PC-9 (cell line): ENCODE measurements around the gene USP2. TPM values are rescaled to one million over a fixed set of nuclear protein-coding genes. Genes with fewer than 3 reads are reported as not detected.

Experiments used
- BruUV-seq: library from RNA; stranded (reverse); fragments of 400-500 nt; replicated peaks from 2 replicates; lab custom pipeline; 2021; lab: Mats Ljungman, UMichigan
- CTCF ChIA-PET: fragments of 300-600 bp; sonication (Branson Sonifier 250); formaldehyde crosslinking; loops from one replicate; lab custom pipeline; 2022; ENCODE audit warnings: antibody characterized with exemption; lab: Charles Lee
- POLR2A ChIA-PET: fragments of 300-600 bp; sonication (Branson Sonifier 250); formaldehyde crosslinking; loops from one replicate; lab custom pipeline; 2022; ENCODE audit warnings: antibody characterized with exemption; ENCODE audit not compliant: unreplicated experiment; lab: Charles Lee
- DNase-seq, 2 experiments: peaks; one replicate each; pipeline versions ENCODE4 v3.0.0 to v3.0.0-alpha.2; 2015 to 2022; ENCODE audit warnings: mixed read lengths in 1 of 2
- H2AFZ ChIP-seq: fragments of 200-600 bp; sonication (generic); 2 replicates; pipeline ENCODE4 v1.8.1; 2017; ENCODE audit warnings: antibody characterized with exemption
- H3F3A ChIP-seq: fragments of 200-600 bp; sonication (generic); 2 replicates; pipeline ENCODE4 v1.8.1; 2017; ENCODE audit warnings: antibody characterized with exemption, mild to moderate bottlenecking, low read depth; ENCODE audit not compliant: insufficient read depth
- H3K27ac ChIP-seq: fragments of 200-600 bp; sonication (generic); 2 replicates; pipeline ENCODE4 v1.6.1; 2016; ENCODE audit warnings: mixed run types
- H3K27me3 ChIP-seq: fragments of 200-600 bp; sonication (generic); 2 replicates; pipeline ENCODE4 v1.6.1; 2016; ENCODE audit warnings: low read depth, mixed run types; ENCODE audit not compliant: insufficient read depth
- H3K36me3 ChIP-seq: fragments of 200-600 bp; sonication (generic); 2 replicates; pipeline ENCODE4 v1.6.1; 2016; ENCODE audit warnings: low read depth, mixed run types
- H3K4me1 ChIP-seq: fragments of 200-600 bp; sonication (generic); replicated peaks from 2 replicates; pipeline ENCODE4 v1.6.1; 2016; ENCODE audit warnings: mixed run types; ENCODE audit not compliant: insufficient read depth
- H3K4me2 ChIP-seq: fragments of 200-600 bp; sonication (generic); 2 replicates; pipeline ENCODE4 v1.6.1; 2017; ENCODE audit warnings: mixed run types
- H3K4me3 ChIP-seq: fragments of 200-600 bp; sonication (generic); 2 replicates; pipeline ENCODE4 v1.6.1; 2016; ENCODE audit warnings: mixed run types
- H3K79me2 ChIP-seq: fragments of 200-600 bp; sonication (generic); 2 replicates; pipeline ENCODE4 v1.6.1; 2017; ENCODE audit warnings: low read depth, mixed run types
- H3K9me2 ChIP-seq: fragments of 200-600 bp; sonication (generic); 2 replicates; pipeline ENCODE4 v1.8.1; 2017; ENCODE audit warnings: mild to moderate bottlenecking; ENCODE audit not compliant: insufficient read depth
- H3K9me3 ChIP-seq: fragments of 200-600 bp; sonication (generic); 2 replicates; pipeline ENCODE4 v1.8.1; 2016; ENCODE audit warnings: low read depth; ENCODE audit not compliant: insufficient read depth
- H4K20me1 ChIP-seq: fragments of 200-600 bp; sonication (generic); 2 replicates; pipeline ENCODE4 v1.8.1; 2017; ENCODE audit not compliant: insufficient read depth
- EZH2 ChIP-seq: fragments of 200-600 bp; sonication (generic); IDR thresholded peaks from 2 replicates; pipeline ENCODE4 v1.8.0; 2017; ENCODE audit warnings: antibody characterized with exemption, low read depth
- intact Hi-C: fragments of 100-400 bp; cut with micrococcal nuclease; formaldehyde crosslinking; loops from one replicate; pipeline ENCODE4 v1.10.0; 2022; ENCODE audit not compliant: unreplicated experiment
- total RNA-seq: library from RNA; stranded (reverse); gene quantifications from 2 replicates; pipeline ENCODE4 v1.2.3, GENCODE V29; 2021
- TF ChIP-seq, protein P1 (sequence below): fragments of 200-600 bp; sonication (generic); conservative IDR thresholded peaks from 2 replicates; pipeline ENCODE4 v1.6.1; 2017; ENCODE audit warnings: mixed run types, antibody characterized with exemption, mild to moderate bottlenecking, moderate library complexity

Gene USP2
- total RNA-seq, 1 experiment from 2014 or later: 2.1 TPM

DNA sequence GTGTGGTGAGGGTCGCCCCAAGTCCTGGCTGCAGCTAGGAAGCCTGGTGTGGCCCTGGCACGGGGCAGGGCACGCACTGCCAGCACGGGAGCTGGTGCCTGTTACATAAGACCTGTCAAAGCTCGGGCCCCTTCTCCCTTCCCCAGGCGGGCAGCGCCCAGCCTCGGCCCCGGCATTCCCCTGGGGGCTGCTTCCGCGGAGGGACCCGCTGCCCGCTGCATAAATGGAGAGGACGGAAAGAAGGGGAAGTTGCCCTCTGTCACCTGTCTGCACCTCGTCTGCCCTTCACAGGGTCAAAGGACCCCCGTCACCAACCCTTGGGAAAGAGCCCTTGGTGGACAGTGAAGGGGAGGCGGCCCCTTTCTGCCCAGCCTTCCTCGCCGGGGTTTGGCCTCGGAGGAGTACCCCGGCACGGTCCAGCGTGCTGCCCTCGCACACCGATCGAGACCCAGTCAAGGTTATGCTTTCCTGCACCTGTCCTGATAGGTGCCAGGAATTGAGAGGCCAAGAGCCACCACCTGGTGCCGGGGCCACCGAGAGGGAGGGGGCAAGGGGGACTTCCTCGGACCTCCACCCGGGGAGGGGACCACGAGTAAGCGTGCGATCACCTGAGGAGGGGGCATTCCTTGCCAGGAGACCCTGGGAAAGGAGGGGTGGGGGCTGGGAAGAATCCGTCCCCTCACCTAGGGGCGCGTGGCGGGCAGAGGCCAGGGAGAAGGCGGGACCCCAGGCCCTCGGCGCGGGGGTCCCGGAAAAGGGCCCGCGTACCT lies 18.2 kb downstream of the USP2 start:
- intact Hi-C loops: loop anchor here (10.0 kb wide), 1 partner anchor 762 kb away; no protein-coding TSS in a partner anchor

DNA sequence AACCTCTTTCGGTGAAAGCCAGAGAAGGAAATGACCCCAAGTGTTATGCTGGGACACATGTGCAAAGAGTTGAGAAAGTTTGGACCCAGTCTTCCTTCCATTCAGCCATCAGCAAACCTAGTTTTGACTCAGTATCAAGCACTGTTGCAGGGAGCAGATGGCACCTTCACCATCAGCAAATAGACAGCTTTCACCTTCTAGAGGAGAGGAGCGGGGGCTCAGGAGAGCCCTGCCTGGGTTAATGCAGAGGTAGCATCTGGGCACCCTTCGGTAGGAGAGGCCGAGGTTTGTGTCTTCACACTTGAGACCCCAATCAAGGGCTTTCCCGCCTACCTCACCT lies 18.8 kb downstream of the USP2 start:
- no peaks in the 10 kb centered on the region for H3K36me3 ChIP-seq
- H3K4me1 ChIP-seq: peaks cover 37% of the 10 kb centered on the region
- H3K4me3 ChIP-seq: no peak overlapping the region
- intact Hi-C loops: loop anchor here (10.0 kb wide), 1 partner anchor 762 kb away; no protein-coding TSS in a partner anchor
- no peaks in the 10 kb centered on the region for H3K9me3 ChIP-seq
- no TSS peak for BruUV-seq
- no peak for DNase-seq
- CTCF ChIA-PET: no interaction called here
- H4K20me1 ChIP-seq: no peaks in the 10 kb centered on the region
- POLR2A ChIA-PET: no interaction called here
- TF ChIP-seq, protein P1, sequence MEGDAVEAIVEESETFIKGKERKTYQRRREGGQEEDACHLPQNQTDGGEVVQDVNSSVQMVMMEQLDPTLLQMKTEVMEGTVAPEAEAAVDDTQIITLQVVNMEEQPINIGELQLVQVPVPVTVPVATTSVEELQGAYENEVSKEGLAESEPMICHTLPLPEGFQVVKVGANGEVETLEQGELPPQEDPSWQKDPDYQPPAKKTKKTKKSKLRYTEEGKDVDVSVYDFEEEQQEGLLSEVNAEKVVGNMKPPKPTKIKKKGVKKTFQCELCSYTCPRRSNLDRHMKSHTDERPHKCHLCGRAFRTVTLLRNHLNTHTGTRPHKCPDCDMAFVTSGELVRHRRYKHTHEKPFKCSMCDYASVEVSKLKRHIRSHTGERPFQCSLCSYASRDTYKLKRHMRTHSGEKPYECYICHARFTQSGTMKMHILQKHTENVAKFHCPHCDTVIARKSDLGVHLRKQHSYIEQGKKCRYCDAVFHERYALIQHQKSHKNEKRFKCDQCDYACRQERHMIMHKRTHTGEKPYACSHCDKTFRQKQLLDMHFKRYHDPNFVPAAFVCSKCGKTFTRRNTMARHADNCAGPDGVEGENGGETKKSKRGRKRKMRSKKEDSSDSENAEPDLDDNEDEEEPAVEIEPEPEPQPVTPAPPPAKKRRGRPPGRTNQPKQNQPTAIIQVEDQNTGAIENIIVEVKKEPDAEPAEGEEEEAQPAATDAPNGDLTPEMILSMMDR: no peak
- TF ChIP-seq EZH2: no peak
- H3K27me3 ChIP-seq: no peaks in the 10 kb centered on the region
- H3F3A ChIP-seq: peaks cover 27% of the 10 kb centered on the region
- no peak overlapping the region for H3K27ac ChIP-seq
- peak overlapping the region; percentile 52; the same call in 1 of the 2 replicates for H3K4me2 ChIP-seq
- no peak overlapping the region for H2AFZ ChIP-seq
- no peaks in the 10 kb centered on the region for H3K79me2 ChIP-seq
- no peaks in the 10 kb centered on the region for H3K9me2 ChIP-seq

More for the DNA sequence above, 18.2 kb downstream of the USP2 start:
- H3F3A ChIP-seq: peaks cover 28% of the 10 kb centered on the region
- TSS peak; percentile 30 for BruUV-seq
- no peaks in the 10 kb centered on the region for H3K36me3 ChIP-seq
- no peaks in the 10 kb centered on the region for H3K27me3 ChIP-seq
- H3K4me3 ChIP-seq: peak overlapping the region; percentile 36; the same call in 1 of the 2 replicates
- no peaks in the 10 kb centered on the region for H3K9me2 ChIP-seq
- H3K27ac ChIP-seq: no peak overlapping the region
- TF ChIP-seq, protein P1: no peak
- TF ChIP-seq EZH2: no peak
- POLR2A ChIA-PET: no interaction called here
- H3K79me2 ChIP-seq: no peaks in the 10 kb centered on the region
- DNase-seq: no peak
- H3K4me1 ChIP-seq: peaks cover 40% of the 10 kb centered on the region
- H3K9me3 ChIP-seq: no peaks in the 10 kb centered on the region
- no peak overlapping the region for H2AFZ ChIP-seq
- H3K4me2 ChIP-seq: peak overlapping the region; percentile 74
- CTCF ChIA-PET: no interaction called here
- H4K20me1 ChIP-seq: no peaks in the 10 kb centered on the region

DNA sequence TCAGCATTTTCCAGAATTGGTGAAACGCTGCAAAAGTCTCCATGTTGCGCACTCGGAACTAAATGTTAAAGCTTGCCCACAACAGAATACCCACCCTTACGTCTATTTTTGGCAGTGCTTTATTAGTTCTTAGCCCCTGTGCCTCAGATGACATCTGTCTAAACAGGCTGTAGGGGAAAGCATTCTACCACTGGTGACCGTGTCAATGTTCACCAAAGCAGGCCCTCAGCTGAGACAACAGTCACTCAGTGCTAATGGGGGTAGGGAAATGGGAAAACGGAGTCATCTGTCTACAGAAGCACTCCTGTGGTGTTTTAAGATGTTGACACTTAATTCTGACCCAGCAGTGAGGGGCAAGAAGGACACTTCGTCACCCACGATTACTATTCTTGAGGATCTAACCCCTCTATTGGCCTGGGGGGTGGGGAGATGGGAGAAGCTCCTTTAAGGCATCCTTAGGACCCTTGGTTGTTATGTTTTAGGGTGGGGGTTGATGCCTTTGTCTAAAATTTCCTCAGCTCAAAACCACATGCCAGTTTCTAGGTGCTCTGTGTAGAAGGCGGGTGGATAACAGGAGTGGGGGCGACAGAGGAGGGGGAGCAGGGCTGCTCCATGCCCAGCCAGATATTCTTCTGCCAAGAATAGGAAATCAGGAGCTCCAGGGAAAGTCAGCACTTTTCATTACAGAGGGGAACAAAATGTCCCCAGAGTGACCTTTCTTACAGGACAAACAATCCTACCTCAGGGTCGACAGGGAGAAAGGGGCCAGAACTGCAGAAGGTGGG lies 19.4 kb downstream of the USP2 start:
- ChIA-PET CTCF (interaction anchor here (1.4 kb wide), 2 partner anchors 11 to 19 kb away, joined by 3 to 4 read pairs; no protein-coding TSS in a partner anchor), POLR2A (no interaction called here)
- Histone ChIP-seq H3K27me3 (no peaks in the 10 kb centered on the region), H3K27ac (peak overlapping the region; percentile 90), H3K79me2 (no peaks in the 10 kb centered on the region), H3K4me1 (peaks cover 37% of the 10 kb centered on the region), H4K20me1 (no peaks in the 10 kb centered on the region), H3K4me3 (peak overlapping the region; percentile 1; the same call in 1 of the 2 replicates), H3K4me2 (peak overlapping the region; percentile 52), H3K36me3 (no peaks in the 10 kb centered on the region), H2AFZ (no peak overlapping the region), H3K9me3 (no peaks in the 10 kb centered on the region), H3K9me2 (no peaks in the 10 kb centered on the region), H3F3A (peaks cover 27% of the 10 kb centered on the region)
- TF ChIP-seq, protein P1: no peak
- no peak for TF ChIP-seq EZH2
- no TSS peak for BruUV-seq
- intact Hi-C loops: loop anchor here (10.0 kb wide), 1 partner anchor 763 kb away; no protein-coding TSS in a partner anchor
- DNase-seq: no peak
